Smooth muscle cell (in vitro differentiated cells): ENCODE measurements around the gene TRIM7. TPM values are rescaled to one million over a fixed set of nuclear protein-coding genes. Genes with fewer than 3 reads are reported as not detected.

Source experiments
- DNase-seq: peaks from one replicate; lab custom pipeline; 2025; ENCODE audit not compliant: unreplicated experiment; lab: John Stamatoyannopoulos, UW
- H2AFZ ChIP-seq: fragments of 200-600 bp; sonication (generic); 2 replicates; pipeline ENCODE4 v1.6.0; 2016; ENCODE audit warnings: antibody characterized with exemption, low read depth, mild to moderate bottlenecking
- H3F3A ChIP-seq: fragments of 200-600 bp; sonication (generic); 2 replicates; pipeline ENCODE4 v1.6.0; 2017; ENCODE audit warnings: antibody characterized with exemption, low read depth
- H3K27ac ChIP-seq: fragments of 200-600 bp; sonication (generic); 2 replicates; pipeline ENCODE4 v1.5.1; 2016; ENCODE audit warnings: low read depth, mild to moderate bottlenecking
- H3K27me3 ChIP-seq: fragments of 200-600 bp; sonication (generic); 2 replicates; pipeline ENCODE4 v1.6.1; 2016; ENCODE audit warnings: low read depth, mild to moderate bottlenecking
- H3K36me3 ChIP-seq: fragments of 200-600 bp; sonication (generic); 2 replicates; pipeline ENCODE4 v1.5.1; 2016; ENCODE audit warnings: low read depth
- H3K4me1 ChIP-seq: fragments of 200-600 bp; sonication (generic); 2 replicates; pipeline ENCODE4 v1.5.1; 2016; ENCODE audit warnings: low read depth
- H3K4me2 ChIP-seq: fragments of 200-600 bp; sonication (generic); 2 replicates; pipeline ENCODE4 v1.6.0; 2016; ENCODE audit warnings: mild to moderate bottlenecking
- H3K4me3 ChIP-seq: fragments of 200-600 bp; sonication (generic); 2 replicates; pipeline ENCODE4 v1.5.1; 2016; ENCODE audit warnings: mild to moderate bottlenecking
- H3K79me2 ChIP-seq: fragments of 200-600 bp; sonication (generic); 2 replicates; pipeline ENCODE4 v1.6.0; 2016; ENCODE audit warnings: low read depth, mild to moderate bottlenecking
- H3K9ac ChIP-seq: fragments of 200-600 bp; sonication (generic); 2 replicates; pipeline ENCODE4 v1.6.0; 2016; ENCODE audit warnings: low read depth
- H3K9me3 ChIP-seq: fragments of 200-600 bp; sonication (generic); replicated peaks from 2 replicates; pipeline ENCODE4 v1.5.1; 2016; ENCODE audit warnings: low read depth
- H4K20me1 ChIP-seq: fragments of 200-600 bp; sonication (generic); 2 replicates; pipeline ENCODE4 v1.6.0; 2016; ENCODE audit warnings: low read depth
- WGBS: methylation state at CpG from one replicate; pipeline ENCODE4 v1.1.7; 2016; ENCODE audit warnings: low lambda C conversion rate; 5-methylcytosine and 5-hydroxymethylcytosine counted together
- polyA plus RNA-seq: library from polyadenylated mRNA; unstranded; fragments of >200 nt; fragmentation: Nextera tagmentation; extraction: Ambion mirVana; gene quantifications from 2 replicates; pipeline ENCODE4 v1.2.1, GENCODE V29; 2016
- total RNA-seq: library from RNA; depleted of rRNA; stranded (reverse); fragments of >200 nt; gene quantifications from 2 replicates; pipeline ENCODE4 v1.2.3, GENCODE V29; 2014
- TF ChIP-seq, protein P1 (sequence below): fragments of 200-600 bp; sonication (generic); IDR thresholded peaks from 2 replicates; pipeline ENCODE4 v1.5.1; 2017; ENCODE audit warnings: borderline replicate concordance, mild to moderate bottlenecking, antibody characterized with exemption; ENCODE audit not compliant: insufficient read depth, poor library complexity, severe bottlenecking

Gene TRIM7
- total and polyA plus RNA-seq, 2 experiments from 2014 or later: not detected

DNA sequence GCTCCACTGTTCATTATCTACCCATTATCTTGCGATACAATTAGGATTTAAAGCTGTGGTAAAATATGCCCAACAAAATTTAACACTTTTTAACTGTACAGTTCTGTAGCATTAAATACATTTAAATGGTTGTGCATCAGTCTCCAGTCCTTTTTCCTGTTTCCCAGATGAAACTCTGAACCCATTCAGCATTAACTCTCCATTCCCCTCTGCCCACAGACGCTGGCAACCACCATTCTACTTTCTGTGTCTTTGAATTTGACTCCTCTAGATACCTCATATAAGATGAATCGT, 2.9 kb upstream of the TRIM7 start:
- Histone ChIP-seq H3K9me3 (no peaks in the 10 kb centered on the region), H3K27me3 (peaks cover 12% of the 10 kb centered on the region), H2AFZ (no peak overlapping the region), H3K9ac (no peak overlapping the region), H3K4me2 (peak overlapping the region; percentile 80), H3K79me2 (no peaks in the 10 kb centered on the region), H3K27ac (no peak overlapping the region), H4K20me1 (no peaks in the 10 kb centered on the region), H3K4me1 (no peaks in the 10 kb centered on the region), H3F3A (peaks cover 13% of the 10 kb centered on the region), H3K4me3 (peak overlapping the region; percentile 55), H3K36me3 (no peaks in the 10 kb centered on the region)
- TF ChIP-seq, protein P1, sequence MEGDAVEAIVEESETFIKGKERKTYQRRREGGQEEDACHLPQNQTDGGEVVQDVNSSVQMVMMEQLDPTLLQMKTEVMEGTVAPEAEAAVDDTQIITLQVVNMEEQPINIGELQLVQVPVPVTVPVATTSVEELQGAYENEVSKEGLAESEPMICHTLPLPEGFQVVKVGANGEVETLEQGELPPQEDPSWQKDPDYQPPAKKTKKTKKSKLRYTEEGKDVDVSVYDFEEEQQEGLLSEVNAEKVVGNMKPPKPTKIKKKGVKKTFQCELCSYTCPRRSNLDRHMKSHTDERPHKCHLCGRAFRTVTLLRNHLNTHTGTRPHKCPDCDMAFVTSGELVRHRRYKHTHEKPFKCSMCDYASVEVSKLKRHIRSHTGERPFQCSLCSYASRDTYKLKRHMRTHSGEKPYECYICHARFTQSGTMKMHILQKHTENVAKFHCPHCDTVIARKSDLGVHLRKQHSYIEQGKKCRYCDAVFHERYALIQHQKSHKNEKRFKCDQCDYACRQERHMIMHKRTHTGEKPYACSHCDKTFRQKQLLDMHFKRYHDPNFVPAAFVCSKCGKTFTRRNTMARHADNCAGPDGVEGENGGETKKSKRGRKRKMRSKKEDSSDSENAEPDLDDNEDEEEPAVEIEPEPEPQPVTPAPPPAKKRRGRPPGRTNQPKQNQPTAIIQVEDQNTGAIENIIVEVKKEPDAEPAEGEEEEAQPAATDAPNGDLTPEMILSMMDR: no peak
- 43% methylated on average over 3 of the region's 3 CpGs for WGBS
- no peak for DNase-seq

DNA sequence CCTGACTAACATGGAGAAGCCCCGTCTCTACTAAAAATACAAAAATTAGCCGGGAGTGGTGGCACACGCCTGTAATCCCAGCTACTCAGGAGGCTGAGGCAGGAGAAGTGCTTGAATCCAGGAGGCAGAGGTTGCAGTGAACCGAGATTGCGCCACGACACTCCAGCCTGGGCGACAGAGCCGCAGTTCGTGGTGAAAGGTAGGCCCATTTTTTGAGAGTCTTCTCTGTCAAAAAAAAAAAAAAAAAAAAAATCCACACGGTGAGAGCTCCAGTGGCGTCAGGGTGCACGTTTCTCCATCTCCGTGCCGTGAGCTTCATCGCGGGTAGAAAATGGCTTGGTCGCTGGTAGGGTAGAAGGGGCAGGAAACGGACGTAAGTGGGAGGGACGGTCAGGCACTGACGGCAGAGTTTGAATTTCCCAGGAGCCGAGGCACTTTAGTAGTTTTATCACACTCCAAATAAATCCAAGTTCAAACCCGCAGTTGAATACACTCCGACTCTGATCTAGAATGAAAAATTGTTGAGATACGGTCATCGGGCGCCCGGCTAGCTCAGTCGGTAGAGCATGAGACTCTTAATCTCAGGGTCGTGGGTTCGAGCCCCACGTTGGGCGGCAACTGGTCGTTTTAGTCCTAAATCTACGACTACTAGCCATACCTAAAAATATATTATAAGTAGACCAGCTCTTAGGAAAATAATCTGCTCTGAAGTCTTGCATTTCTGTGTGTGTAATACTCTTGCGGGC, 2.4 kb upstream of the TRIM7 start:
- Histone ChIP-seq H3K9ac (no peak overlapping the region), H2AFZ (peak overlapping the region; percentile 40), H3K4me2 (peak overlapping the region; percentile 80), H4K20me1 (no peaks in the 10 kb centered on the region), H3K9me3 (no peaks in the 10 kb centered on the region), H3K4me3 (peak overlapping the region; percentile 55), H3K79me2 (no peaks in the 10 kb centered on the region), H3K27me3 (peaks cover 12% of the 10 kb centered on the region), H3K4me1 (no peaks in the 10 kb centered on the region), H3K27ac (peak overlapping the region; percentile 53), H3K36me3 (no peaks in the 10 kb centered on the region), H3F3A (peaks cover 13% of the 10 kb centered on the region)
- TF ChIP-seq, protein P1: no peak
- 1% methylated on average over 35 of the region's 36 CpGs for WGBS
- no peak for DNase-seq

DNA sequence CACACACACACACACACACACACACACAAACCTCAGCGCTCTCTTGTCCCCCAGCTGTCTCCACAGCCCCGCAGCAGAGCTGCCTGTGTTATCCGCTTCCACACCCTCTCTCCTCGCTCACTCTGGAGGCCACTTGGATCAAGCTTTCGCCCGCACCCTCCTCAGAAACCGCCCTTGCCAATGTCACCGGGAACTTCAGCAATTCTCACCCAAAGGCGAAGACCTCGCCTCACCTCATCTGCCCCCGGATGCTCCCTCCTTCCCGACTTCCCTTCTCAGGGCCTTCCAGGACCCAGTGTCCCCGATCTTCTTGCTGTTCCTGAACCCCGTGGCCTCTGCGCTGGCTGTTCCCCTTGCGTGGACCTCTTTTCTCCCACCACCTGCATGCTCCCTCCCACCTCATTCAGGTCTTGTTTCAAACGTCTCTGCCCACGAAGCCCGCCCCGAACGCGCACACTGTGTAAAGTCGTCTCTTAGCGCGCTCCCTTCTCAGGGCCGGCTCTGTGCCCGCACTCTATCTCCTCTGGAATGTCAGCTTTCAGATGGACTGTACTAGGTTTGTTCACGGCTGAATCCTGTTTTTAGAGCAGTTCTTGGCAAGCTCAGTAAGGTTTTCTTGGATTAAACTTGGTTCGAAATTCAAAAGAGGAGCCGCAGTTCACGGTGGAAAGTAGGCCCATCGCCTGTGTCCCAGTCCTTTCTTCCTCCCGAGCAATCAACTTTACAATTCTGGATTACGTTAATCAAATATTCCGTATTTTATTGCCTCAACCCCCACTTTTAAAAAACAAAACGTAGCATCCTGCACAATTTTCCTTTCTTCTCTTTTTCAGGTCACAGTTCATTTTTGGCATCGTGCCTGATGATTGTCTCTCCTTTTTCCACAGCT, 1.0 kb upstream of the TRIM7 start:
- Histone ChIP-seq H3K4me1 (no peaks in the 10 kb centered on the region), H3K4me3 (peak overlapping the region; percentile 55), H2AFZ (peak overlapping the region; percentile 92), H4K20me1 (no peaks in the 10 kb centered on the region), H3K27ac (no peak overlapping the region), H3F3A (peaks cover 13% of the 10 kb centered on the region), H3K27me3 (peaks cover 22% of the 10 kb centered on the region), H3K9ac (no peak overlapping the region), H3K9me3 (no peaks in the 10 kb centered on the region), H3K36me3 (no peaks in the 10 kb centered on the region), H3K4me2 (peak overlapping the region; percentile 88), H3K79me2 (no peaks in the 10 kb centered on the region)
- TF ChIP-seq, protein P1: no peak
- DNase-seq: no peak
- WGBS: 6% methylated on average over 37 of the region's 37 CpGs
